GM12878 (cell line): ENCODE measurements around the gene DNAJB8.

Experiments
- CEBPB ChIP-seq, 2 experiments: fragments of 150-350 bp in 1 of 2; IDR thresholded peaks; 2 replicates each; pipeline ENCODE4 v1.6.1; 2012 to 2014; ENCODE audit warnings: low read depth in 2 of 2, low read length in 2 of 2, borderline replicate concordance in 1 of 2, inconsistent platforms in 1 of 2
- CHD2 ChIP-seq: IDR thresholded peaks from 2 replicates; pipeline ENCODE4 v1.6.1; 2011; ENCODE audit warnings: low read depth, low read length, improper control_type of control experiment, borderline replicate concordance
- EP300 ChIP-seq, 2 experiments: fragments of 150-350 bp in 1 of 2; IDR thresholded peaks; 2 replicates each; pipeline ENCODE4 v1.6.1; 2011 to 2012; ENCODE audit warnings: low read depth in 2 of 2, low read length in 2 of 2, borderline replicate concordance in 1 of 2, improper control_type of control experiment in 1 of 2, inconsistent platforms in 1 of 2; ENCODE audit not compliant: control insufficient read depth in 1 of 2
- HDAC6 ChIP-seq: fragments of 200-600 bp; sonication (generic); IDR thresholded peaks from one replicate; pipeline ENCODE4 v1.8.0; 2017; ENCODE audit warnings: antibody characterized with exemption; ENCODE audit not compliant: unreplicated experiment
- POLR2A ChIP-seq: IDR thresholded peaks from 2 replicates; pipeline ENCODE4 v1.6.1; 2011; ENCODE audit warnings: low read depth, mild to moderate bottlenecking, low read length
- SRF ChIP-seq, 2 experiments: IDR thresholded peaks; 2 replicates each; pipeline ENCODE4 v1.6.1; 2011; ENCODE audit warnings: low read depth in 2 of 2, low read length in 2 of 2, mild to moderate bottlenecking in 1 of 2, moderate library complexity in 1 of 2
- TAF1 ChIP-seq: IDR thresholded peaks from 2 replicates; pipeline ENCODE4 v1.6.1; 2011; ENCODE audit warnings: mild to moderate bottlenecking, low read depth, low read length, borderline replicate concordance
- ZNF384 ChIP-seq: IDR thresholded peaks from 2 replicates; pipeline ENCODE4 v1.6.1; 2012; ENCODE audit warnings: low read depth, mild to moderate bottlenecking, low read length, improper control_type of control experiment, borderline replicate concordance
- TF ChIP-seq, protein P1 (sequence below), 3 experiments: IDR thresholded peaks in 2 of 3; conservative IDR thresholded peaks in 1 of 3; 2 replicates each; pipeline ENCODE4 v1.5.1; 2011; ENCODE audit warnings: low read depth in 3 of 3, low read length in 3 of 3, mild to moderate bottlenecking in 3 of 3, control low read depth in 2 of 3, moderate library complexity in 2 of 3, inconsistent platforms in 1 of 3, mixed read lengths in 1 of 3; ENCODE audit not compliant: control insufficient read depth in 2 of 3, insufficient read depth in 1 of 3; ENCODE audit errors: extremely low read depth in 1 of 3
- TF ChIP-seq, protein P2 (sequence below): IDR thresholded peaks from 2 replicates; pipeline ENCODE4 v1.6.1; 2012; ENCODE audit warnings: mild to moderate bottlenecking, low read depth, low read length
- TF ChIP-seq, protein P3 (sequence below): IDR thresholded peaks from 2 replicates; pipeline ENCODE4 v1.6.1; 2011; ENCODE audit warnings: mild to moderate bottlenecking, low read depth, low read length, moderate library complexity; ENCODE audit not compliant: insufficient replicate concordance

DNA sequence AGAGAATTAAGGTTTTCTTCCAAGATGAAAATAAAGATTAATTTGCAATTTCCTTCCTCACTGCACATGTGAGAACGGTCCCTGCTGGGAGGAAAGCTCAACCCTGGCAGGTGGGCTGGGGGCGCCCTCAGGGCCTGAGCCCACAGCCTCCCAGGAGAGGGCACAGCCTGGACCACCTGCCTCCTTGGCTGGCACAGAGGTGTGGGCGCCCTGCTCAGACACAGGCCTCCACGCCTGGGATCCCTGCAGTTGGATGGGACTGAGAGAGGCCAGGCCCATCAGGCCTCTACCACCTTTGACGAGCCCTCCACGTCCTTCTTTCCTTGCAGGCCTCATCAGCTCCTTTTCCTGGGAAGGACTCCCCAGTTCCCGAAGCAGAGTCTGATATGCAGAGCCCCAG, 46.4 kb downstream of the DNAJB8 start:
- no peak for TF ChIP-seq ZNF384
- no peak for TF ChIP-seq HDAC6
- TF ChIP-seq CEBPB (IDR thresholded peaks at IDR 0.05; ENCODE audit: borderline replicate concordance in 1 of 2, low read depth in 2 of 2, low read length in 2 of 2): no peak
- TF ChIP-seq, protein P1, sequence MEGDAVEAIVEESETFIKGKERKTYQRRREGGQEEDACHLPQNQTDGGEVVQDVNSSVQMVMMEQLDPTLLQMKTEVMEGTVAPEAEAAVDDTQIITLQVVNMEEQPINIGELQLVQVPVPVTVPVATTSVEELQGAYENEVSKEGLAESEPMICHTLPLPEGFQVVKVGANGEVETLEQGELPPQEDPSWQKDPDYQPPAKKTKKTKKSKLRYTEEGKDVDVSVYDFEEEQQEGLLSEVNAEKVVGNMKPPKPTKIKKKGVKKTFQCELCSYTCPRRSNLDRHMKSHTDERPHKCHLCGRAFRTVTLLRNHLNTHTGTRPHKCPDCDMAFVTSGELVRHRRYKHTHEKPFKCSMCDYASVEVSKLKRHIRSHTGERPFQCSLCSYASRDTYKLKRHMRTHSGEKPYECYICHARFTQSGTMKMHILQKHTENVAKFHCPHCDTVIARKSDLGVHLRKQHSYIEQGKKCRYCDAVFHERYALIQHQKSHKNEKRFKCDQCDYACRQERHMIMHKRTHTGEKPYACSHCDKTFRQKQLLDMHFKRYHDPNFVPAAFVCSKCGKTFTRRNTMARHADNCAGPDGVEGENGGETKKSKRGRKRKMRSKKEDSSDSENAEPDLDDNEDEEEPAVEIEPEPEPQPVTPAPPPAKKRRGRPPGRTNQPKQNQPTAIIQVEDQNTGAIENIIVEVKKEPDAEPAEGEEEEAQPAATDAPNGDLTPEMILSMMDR (IDR thresholded peaks at IDR 0.05 in 2 of 3, conservative IDR thresholded peaks at IDR 0.05 in 1 of 3; ENCODE audit: control insufficient read depth in 2 of 3, extremely low read depth in 1 of 3, insufficient read depth in 1 of 3, low read depth in 3 of 3, low read length in 3 of 3): no peak
- no peak for TF ChIP-seq EP300 (IDR thresholded peaks at IDR 0.05; ENCODE audit: borderline replicate concordance in 1 of 2, control insufficient read depth in 1 of 2, low read depth in 2 of 2, low read length in 2 of 2)
- TF ChIP-seq TAF1: no peak
- TF ChIP-seq POLR2A: no peak
- TF ChIP-seq, protein P2, sequence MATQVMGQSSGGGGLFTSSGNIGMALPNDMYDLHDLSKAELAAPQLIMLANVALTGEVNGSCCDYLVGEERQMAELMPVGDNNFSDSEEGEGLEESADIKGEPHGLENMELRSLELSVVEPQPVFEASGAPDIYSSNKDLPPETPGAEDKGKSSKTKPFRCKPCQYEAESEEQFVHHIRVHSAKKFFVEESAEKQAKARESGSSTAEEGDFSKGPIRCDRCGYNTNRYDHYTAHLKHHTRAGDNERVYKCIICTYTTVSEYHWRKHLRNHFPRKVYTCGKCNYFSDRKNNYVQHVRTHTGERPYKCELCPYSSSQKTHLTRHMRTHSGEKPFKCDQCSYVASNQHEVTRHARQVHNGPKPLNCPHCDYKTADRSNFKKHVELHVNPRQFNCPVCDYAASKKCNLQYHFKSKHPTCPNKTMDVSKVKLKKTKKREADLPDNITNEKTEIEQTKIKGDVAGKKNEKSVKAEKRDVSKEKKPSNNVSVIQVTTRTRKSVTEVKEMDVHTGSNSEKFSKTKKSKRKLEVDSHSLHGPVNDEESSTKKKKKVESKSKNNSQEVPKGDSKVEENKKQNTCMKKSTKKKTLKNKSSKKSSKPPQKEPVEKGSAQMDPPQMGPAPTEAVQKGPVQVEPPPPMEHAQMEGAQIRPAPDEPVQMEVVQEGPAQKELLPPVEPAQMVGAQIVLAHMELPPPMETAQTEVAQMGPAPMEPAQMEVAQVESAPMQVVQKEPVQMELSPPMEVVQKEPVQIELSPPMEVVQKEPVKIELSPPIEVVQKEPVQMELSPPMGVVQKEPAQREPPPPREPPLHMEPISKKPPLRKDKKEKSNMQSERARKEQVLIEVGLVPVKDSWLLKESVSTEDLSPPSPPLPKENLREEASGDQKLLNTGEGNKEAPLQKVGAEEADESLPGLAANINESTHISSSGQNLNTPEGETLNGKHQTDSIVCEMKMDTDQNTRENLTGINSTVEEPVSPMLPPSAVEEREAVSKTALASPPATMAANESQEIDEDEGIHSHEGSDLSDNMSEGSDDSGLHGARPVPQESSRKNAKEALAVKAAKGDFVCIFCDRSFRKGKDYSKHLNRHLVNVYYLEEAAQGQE: no peak
- TF ChIP-seq, protein P3, sequence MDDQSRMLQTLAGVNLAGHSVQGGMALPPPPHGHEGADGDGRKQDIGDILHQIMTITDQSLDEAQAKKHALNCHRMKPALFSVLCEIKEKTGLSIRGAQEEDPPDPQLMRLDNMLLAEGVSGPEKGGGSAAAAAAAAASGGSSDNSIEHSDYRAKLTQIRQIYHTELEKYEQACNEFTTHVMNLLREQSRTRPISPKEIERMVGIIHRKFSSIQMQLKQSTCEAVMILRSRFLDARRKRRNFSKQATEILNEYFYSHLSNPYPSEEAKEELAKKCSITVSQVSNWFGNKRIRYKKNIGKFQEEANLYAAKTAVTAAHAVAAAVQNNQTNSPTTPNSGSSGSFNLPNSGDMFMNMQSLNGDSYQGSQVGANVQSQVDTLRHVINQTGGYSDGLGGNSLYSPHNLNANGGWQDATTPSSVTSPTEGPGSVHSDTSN: no peak
- TF ChIP-seq CHD2: no peak
- no peak for TF ChIP-seq SRF (IDR thresholded peaks at IDR 0.05; ENCODE audit: low read depth in 2 of 2, low read length in 2 of 2)
